ENCODE measurements around the gene GPR108. TPM values are rescaled to one million over a fixed set of nuclear protein-coding genes. Genes with fewer than 3 reads are reported as not detected.
"Not testable (repeated sequence)": the region's sequence is repeated elsewhere in the genome, so short reads cannot be mapped to it uniquely, and the experiment has no call there.

Gene GPR108
- 22.2 TPM for total RNA-seq
- long read RNA-seq, transcript GPR108-202 (18 exons, 2,009 nt) = minor isoform, 6 of 72 reads
- long read RNA-seq, transcript GPR108-201 (18 exons, 2,057 nt) = major isoform, 40 of 72 reads
- long read RNA-seq, partial matches to known transcripts = 6 of 72 reads
- long read RNA-seq, other reads (novel, unspliced or antisense) = 20 of 72 reads

DNA sequence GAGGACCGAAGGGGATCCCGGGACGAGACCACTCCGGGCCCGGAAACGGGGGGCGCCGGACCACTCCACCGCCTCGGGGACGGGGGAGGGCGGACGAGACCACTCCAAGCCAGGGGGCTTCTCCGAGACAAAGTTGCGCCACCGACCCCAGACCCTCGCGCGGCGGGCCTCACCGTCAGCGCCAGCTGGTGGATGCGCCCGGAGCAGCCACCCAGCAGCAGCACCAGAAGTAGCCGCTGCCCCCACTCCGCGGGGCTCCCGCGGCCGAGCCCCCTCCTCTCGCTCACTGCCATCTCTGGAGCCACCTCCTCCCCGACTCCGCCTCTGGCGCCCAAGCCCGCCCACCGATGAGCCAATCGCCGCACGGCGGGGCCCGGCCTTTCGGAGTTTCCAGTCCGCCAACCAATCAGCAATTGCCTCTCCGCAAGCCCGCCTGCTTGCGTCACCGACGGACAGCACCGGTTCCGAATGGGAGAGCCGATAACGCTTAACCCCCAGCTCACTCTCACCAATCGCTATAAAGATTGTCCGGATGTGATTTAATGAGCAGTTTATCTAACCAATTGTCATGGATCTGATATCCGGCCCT lies at the start of gene GPR108:
TSS of gene GPR108 (minus strand) at position 297 of the 589 bp plus-strand sequence. CDS start at position 293, 4 bp downstream.
- ATAC-seq (ENCODE audit: poor library complexity) = peak; percentile 84
- peak; percentile 100 for DNase-seq
- intact Hi-C loops (cut with DNase I) = loop anchor here (5.0 kb wide), 1 partner anchor 125 kb away; no protein-coding TSS in a partner anchor

GRCh38 chr19:6779206-6779605 lies 41.8 kb upstream of the GPR108 start:
- intact Hi-C loops (cut with DNase I) = no loop called here
- DNase-seq (no peak), ATAC-seq (ENCODE audit: poor library complexity) (no peak)

DNA sequence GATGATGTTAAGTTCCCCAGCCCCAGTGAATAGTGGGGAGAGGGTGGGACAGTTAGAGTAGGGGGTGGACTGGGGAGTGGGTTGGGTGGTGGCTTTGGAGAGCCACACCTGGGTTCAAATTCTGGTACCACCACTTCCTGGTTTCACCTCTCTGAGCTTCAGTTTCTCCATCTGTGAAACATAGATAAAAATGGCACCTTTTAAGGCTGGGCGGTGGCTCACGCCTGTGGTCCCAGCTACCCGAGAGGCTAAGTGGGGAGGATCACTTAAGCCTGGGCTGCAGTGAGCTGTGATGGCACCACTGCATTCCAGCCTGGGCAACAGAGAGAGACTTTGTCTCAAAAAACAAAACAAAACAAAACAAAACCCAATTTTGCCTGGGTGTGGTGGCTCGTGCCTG lies 41.0 kb upstream of the GPR108 start:
- no peak for ATAC-seq (ENCODE audit: poor library complexity)
- no peak for DNase-seq
- intact Hi-C loops (cut with DNase I) = no loop called here

- intact Hi-C loops (cut with DNase I) = no loop called here
- DNase-seq = no peak
- no peak for ATAC-seq (ENCODE audit: poor library complexity)
Observed at GRCh38 chr19:6777434-6777833, 40.1 kb upstream of the GPR108 start.

DNA sequence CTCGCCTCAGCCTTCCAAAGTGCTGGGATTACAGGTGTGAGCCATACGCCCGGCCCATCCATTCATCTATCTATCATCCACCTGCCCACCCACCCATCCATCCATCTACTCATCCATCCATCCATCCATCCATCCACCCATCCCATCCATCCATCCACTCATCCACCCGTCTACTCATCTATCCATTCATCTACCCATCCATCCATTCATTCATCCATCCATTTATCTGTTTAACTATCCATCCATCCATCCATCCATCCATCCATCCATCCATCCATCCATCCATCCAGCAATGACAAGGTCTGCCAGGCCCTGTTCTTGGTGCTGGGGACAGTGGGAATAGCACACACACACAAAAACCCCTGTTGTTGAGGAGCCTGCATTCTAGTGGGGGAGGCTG lies 39.6 kb upstream of the GPR108 start:
- intact Hi-C loops (cut with DNase I) = no loop called here
- no peak for DNase-seq
- ATAC-seq (ENCODE audit: poor library complexity) = no peak

DNA sequence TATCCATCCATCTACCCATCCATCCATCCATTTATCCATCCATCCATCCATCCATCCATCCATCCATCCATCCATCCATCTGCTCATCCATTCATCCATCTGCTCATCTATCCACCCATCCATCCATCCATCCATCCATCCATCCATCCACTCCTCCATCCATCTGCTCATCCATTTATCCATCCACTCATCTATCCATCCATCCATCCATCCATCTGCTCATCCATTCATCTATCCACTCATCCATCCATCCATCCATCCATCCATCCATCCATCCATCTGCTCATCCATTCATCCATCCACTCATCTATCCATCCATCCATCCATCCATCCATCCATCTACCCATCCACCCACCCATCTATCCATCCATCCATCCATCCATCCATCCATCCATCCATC lies 38.7 kb upstream of the GPR108 start:
- intact Hi-C loops (cut with DNase I); ATAC-seq (ENCODE audit: poor library complexity); DNase-seq: not testable (repeated sequence)

DNA sequence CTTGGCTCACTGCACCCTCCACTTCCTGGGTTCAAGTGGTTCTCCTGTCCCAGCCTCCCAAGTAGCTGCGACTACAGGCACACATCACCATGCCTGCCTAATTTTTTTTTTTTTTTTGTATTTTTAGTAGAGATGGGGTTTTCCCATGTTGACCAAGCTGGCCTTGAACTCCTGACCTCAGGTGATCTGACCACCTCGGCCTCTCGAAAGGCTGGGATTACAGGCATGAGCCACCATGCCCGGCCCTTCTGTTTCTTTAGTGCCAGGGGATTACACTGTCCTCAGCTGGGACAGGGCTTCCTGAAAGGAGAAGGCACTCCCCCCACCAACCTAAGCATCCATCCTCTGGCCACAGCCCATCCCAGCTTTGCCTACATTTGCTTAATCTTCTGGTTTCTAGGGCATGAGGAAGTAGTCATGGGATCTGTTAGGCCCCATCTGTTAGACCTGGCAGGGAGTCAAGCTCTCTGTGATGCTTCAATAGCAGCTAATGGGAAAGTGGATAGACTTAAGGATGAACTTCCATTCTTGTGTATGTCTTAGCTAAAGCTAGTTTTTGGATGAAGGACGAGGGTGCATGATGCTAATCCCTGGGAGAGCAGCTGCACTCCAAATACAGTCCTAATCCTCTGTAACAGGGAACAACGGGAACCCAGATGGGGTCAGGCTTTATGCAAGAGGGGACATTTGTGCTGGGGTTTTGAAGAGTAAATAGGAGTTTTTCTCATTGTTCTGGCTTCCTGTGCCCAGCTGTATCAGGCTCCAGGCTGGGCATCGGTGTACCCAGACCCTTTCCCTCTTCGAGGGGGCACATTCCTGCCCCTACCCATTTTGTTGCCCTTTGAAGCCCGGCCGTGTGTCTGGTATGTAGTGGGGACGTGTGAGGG lies 37.7 kb upstream of the GPR108 start:
- intact Hi-C loops (cut with DNase I) = no loop called here
- DNase-seq = no peak
- ATAC-seq (ENCODE audit: poor library complexity) = peak; percentile 23

- intact Hi-C loops (cut with DNase I) = no loop called here
Observed at GRCh38 chr19:6773323-6773931, 36.0 kb upstream of the GPR108 start.

DNA sequence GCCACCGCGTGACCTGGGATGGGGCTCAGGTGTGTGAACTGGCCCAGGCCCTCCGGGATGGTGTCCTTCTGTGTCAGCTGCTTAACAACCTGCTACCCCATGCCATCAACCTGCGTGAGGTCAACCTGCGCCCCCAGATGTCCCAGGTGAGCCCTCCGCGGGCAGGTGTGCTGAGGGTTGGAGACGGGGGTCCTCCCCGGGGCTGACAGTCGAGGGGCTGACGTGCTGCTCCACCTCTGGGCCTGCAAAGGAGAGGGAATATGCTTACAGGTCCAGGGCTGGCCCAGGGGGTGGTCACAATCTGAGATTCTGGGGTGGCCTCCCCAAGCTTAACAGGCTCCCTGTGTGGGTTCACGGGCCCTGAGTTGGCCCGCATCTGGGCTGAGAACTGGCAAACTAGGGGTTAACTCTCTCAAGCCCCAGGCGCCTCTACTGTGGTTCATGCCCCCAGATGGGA lies 35.5 kb upstream of the GPR108 start:
- ATAC-seq (ENCODE audit: poor library complexity) (no peak), DNase-seq (no peak)
- intact Hi-C loops (cut with DNase I) = no loop called here

More at GRCh38 chr19:6773323-6773931, 36.0 kb upstream of the GPR108 start:
- DNase-seq (peak; percentile 72), ATAC-seq (ENCODE audit: poor library complexity) (peak; percentile 71)

- intact Hi-C loops (cut with DNase I) = no loop called here
Observed at GRCh38 chr19:6772028-6772865, 34.9 kb upstream of the GPR108 start, which contains the start of gene VAV1. Gene VAV1 (plus strand): TSS chr19:6772708. CDS start chr19:6772808, 100 bp downstream.

DNA sequence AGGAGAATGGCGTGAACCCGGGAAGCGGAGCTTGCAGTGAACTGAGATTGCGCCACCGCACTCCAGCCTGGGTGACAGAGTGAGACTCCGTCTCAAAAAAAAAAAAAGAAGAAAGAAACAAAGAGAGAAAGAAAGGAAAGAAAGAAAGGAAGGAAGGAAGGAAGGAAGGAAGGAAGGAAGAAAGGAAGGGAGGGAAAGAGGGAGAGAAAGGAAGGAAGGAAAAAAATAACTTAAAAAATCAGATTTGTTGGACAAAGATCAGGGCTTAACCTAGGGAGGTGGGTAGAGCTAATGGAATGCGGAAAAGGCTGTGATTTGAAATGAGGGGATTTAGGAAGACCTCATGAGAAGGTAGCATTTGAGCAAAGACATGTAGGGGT lies 34.3 kb upstream of the GPR108 start:
- ATAC-seq (ENCODE audit: poor library complexity); DNase-seq; intact Hi-C loops (cut with DNase I): not testable (repeated sequence)

More at GRCh38 chr19:6772028-6772865, 34.9 kb upstream of the GPR108 start, which contains the start of gene VAV1:
- ATAC-seq (ENCODE audit: poor library complexity) (peak; percentile 80), DNase-seq (peak; percentile 80)

DNA sequence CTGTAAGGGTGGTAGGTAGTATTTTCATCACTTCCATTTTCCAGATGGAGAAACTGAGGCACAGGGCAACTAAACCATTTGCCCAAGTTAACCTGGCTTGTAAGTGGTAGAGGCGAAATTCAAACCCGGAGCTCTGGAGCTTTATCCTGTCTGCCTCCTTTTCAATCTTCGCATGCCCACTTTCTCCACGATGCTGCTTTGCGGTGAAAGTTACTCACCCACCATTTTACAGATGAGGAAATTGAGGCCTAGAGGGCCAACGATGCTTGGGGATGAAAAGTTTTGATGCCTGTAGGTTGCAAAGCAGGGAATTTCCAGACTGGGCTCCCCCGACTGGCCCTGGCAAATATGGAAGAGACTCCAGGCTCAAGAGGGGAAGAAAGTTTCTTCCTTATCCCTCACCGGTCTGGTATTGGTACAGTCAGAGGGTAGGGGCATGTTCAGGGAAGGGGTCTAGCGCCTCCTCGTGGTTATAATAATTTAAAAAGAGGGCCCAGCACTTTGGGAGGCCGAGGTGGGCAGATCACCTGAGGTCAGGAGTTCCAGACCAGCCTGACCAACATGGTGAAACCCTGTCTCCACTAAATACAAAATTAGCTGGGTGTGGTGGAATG lies 31.7 kb upstream of the GPR108 start:
- ATAC-seq (ENCODE audit: poor library complexity) (no peak), DNase-seq (no peak)
- intact Hi-C loops (cut with DNase I) = no loop called here

DNA sequence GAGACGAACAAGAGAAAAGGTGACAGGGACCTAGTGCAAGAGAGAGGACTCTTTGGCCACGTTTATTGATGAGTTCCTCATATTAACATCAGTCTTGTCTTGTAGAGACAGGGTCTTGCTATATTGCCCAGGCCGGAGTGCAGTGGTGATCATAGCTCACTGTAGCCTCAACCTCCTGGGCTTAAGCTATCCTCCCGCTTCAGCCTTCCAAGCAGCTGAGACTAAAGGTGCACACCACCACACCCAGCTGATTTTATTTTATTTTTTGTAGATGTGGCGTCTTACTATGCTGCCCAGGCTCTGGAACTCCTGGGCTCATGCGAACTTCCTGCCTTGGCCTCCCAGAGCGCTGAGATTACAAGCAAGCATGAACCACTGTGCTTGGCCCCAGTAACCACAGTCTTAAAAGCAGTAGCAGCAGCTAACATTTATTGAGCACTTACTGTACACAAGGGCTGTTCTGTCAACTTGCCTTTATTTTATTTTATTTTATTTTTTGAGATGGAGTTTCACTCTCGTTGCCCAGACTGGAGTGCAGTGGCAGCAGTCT lies 30.9 kb upstream of the GPR108 start:
- ATAC-seq (ENCODE audit: poor library complexity) = no peak
- intact Hi-C loops (cut with DNase I) = no loop called here
- DNase-seq = no peak

DNA sequence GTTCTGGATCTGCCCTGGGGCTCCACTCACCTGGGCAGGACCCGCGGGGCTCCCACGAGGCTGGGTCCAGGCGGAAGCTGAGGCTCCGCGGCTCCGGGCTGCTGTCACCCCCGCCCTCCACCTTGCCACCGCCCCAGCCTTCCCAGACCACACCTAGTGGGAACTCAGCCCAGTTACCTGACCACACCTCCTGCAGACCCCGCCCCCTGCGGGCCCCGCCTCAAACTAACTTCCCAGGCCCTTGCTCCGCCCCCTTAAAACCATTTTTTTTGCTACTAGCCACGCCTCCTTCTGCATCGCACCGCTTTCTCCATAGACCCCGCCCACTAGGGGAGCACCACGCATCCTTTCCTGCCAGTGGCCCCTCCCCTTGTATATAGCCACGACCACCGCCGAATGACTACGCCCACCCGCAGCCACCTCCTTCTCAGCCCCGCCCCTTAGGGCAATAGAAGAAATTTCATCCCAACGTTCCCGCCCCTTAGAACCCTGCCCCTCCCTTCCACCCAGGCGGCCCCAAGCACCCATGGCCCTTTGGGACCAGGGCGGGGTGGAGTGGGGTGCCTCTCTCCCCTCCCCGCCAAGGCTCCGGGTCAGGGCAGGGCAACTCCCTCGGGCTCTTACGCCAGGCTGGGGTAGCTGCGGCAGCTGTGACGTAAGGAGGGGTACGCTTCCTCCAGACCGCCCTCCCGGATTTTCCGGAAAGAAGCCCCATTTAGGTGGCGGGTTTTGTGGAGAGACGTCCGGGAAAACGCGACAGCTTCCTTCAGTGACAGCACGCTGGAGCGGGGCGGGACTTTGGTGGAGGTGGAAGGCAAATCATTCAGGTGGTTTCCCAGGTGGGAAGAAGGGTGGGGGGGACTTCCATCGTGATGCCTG lies 30.2 kb upstream of the GPR108 start, which contains the start of gene SH2D3A:
TSS of gene SH2D3A (minus strand) at position 79 of the 879 bp plus-strand sequence. CDS start 3,687 bp downstream, outside the sequence.
- intact Hi-C loops (cut with DNase I) = no loop called here
- DNase-seq (peak; percentile 82), ATAC-seq (ENCODE audit: poor library complexity) (peak; percentile 45)

- ATAC-seq (ENCODE audit: poor library complexity) (peak; percentile 26), DNase-seq (no peak)
- intact Hi-C loops (cut with DNase I) = no loop called here
Observed at GRCh38 chr19:6767081-6767356, 29.6 kb upstream of the GPR108 start.

- ATAC-seq (ENCODE audit: poor library complexity) = no peak
- intact Hi-C loops (cut with DNase I) = no loop called here
- no peak for DNase-seq
Observed at GRCh38 chr19:6766357-6767080, 29.1 kb upstream of the GPR108 start.

Data from Right ventricle myocardium superior (tissue), 1 donor.